ENCODE results near the gene ARFGEF2. TPM values are rescaled to one million over a fixed set of nuclear protein-coding genes. Genes with fewer than 3 reads are reported as not detected.
A peak's percentile ranks its signal among the peaks of the same experiment; 100 is the strongest.

Gene ARFGEF2
- total RNA-seq, 4 donors from 2014 or later, result 25.6 to 41.0 (median 33.5) TPM

DNA sequence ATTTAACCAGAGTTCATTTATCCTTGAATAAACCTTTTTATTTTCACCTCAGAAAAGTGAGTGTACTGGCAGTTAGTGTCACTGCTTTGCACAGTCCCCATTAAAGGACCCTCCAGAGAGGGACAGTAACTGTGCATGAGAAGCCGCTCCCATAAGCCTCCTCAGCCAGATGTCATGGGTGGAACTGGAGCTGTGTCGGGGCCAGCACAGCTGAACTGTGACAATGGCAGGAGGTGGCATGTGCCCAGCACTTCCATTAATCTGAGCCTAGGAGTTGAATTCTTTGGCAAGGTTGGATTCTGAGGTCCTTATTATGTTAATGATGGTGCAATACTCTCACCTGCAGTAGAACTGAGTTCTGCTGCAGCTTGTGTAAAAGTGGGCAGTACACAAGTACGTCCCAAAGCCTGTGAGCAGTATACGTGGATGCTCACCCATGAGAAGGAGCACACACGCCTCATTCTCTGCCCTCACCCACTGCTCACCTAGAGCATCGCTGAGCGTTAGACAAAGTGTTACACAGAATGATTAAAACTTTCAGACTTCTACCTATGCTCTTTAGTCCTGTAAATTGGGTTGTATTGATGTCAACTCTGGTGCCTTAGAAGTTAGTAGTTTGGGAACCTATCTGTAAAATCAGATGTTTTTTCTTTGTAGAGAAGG lies 112.7 kb downstream of the ARFGEF2 start:
- intact Hi-C loops (cut with DNase I; ENCODE audit: low total_unique reads) (no loop called here), in situ Hi-C loops (cut with MboI; ENCODE audit: low sequenced_read_pairs in 4 of 4) (no loop called here)
- DNase-seq (no peak), ATAC-seq (no peak)
- H3K27me3 ChIP-seq, result no peaks in the 10 kb centered on the region
- no peak overlapping the region for H3K4me3 ChIP-seq
- H3K36me3 ChIP-seq, result peaks cover 4 to 38% of the 10 kb centered on the region in 2 donors
- H3K9me3 ChIP-seq, result no peaks in the 10 kb centered on the region
- no peak for TF ChIP-seq POLR2A (IDR thresholded peaks at IDR 0.05)
- TF ChIP-seq, protein P1, sequence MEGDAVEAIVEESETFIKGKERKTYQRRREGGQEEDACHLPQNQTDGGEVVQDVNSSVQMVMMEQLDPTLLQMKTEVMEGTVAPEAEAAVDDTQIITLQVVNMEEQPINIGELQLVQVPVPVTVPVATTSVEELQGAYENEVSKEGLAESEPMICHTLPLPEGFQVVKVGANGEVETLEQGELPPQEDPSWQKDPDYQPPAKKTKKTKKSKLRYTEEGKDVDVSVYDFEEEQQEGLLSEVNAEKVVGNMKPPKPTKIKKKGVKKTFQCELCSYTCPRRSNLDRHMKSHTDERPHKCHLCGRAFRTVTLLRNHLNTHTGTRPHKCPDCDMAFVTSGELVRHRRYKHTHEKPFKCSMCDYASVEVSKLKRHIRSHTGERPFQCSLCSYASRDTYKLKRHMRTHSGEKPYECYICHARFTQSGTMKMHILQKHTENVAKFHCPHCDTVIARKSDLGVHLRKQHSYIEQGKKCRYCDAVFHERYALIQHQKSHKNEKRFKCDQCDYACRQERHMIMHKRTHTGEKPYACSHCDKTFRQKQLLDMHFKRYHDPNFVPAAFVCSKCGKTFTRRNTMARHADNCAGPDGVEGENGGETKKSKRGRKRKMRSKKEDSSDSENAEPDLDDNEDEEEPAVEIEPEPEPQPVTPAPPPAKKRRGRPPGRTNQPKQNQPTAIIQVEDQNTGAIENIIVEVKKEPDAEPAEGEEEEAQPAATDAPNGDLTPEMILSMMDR (IDR thresholded peaks at IDR 0.05 in 4 of 5, conservative IDR thresholded peaks at IDR 0.05 in 1 of 5), result no peak
- no peaks in the 10 kb centered on the region for H3K4me1 ChIP-seq
- no peak overlapping the region for H3K27ac ChIP-seq

DNA sequence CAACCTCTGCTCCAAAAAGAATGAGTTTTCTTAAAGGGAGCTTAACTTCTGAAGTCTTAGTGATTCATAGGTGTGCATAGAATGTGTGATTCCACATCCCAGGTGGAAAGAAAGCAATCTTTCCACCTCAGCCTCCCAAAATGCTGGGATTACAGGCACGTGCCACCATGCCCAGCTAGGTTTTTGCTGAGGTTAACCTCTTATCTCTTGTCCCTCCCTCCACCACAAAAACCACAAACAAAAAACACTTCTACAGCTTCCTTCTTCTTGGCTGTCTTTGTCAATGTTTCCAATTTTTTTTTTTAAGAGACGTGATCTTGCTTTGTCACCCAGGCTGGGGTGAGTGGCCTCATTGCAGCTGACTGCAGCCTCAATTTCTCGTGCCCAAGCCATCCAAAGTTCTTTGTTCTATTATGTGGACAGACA lies 116.5 kb downstream of the ARFGEF2 start:
- peaks cover 2 to 21% of the 10 kb centered on the region in 2 donors for H3K36me3 ChIP-seq
- no peak for TF ChIP-seq POLR2A (IDR thresholded peaks at IDR 0.05)
- TF ChIP-seq, protein P1 (IDR thresholded peaks at IDR 0.05 in 4 of 5, conservative IDR thresholded peaks at IDR 0.05 in 1 of 5), result no peak
- no peak overlapping the region for H3K4me3 ChIP-seq
- in situ Hi-C loops (cut with MboI; ENCODE audit: low sequenced_read_pairs in 4 of 4) (no loop called here), intact Hi-C loops (cut with DNase I; ENCODE audit: low total_unique reads) (no loop called here)
- DNase-seq (no peak), ATAC-seq (no peak)
- no peak overlapping the region for H3K27ac ChIP-seq
- H3K9me3 ChIP-seq, result no peaks in the 10 kb centered on the region
- H3K27me3 ChIP-seq, result no peaks in the 10 kb centered on the region
- H3K4me1 ChIP-seq, result no peaks in the 10 kb centered on the region

DNA sequence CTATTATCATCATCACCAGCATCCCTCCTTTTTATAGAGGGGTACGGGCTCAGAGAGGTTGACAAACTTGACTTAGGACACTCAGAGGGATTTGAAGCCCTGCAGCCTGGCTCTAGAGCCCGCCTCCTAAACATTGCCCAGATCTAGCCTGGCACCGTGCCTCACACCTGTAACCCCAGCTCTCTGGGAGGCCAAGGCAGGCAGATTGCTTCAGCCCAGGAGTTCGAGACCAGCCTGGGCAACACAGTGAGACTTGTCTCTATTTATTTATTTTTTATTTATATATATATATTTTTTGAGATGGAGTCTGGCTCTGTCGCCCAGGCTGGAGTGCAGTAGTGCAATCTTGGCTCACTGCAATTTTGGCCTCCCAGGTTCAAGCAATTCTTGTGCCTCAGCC lies 118.3 kb downstream of the ARFGEF2 start:
- intact Hi-C loops (cut with DNase I; ENCODE audit: low total_unique reads), result no loop called here
- H3K36me3 ChIP-seq, result peaks cover 0 to 4% of the 10 kb centered on the region in 2 donors
- ATAC-seq (no peak), DNase-seq (no peak)
- no peak overlapping the region for H3K4me3 ChIP-seq
- TF ChIP-seq POLR2A (IDR thresholded peaks at IDR 0.05), result no peak
- H3K27ac ChIP-seq, result no peak overlapping the region
- H3K9me3 ChIP-seq, result no peaks in the 10 kb centered on the region
- in situ Hi-C loops (cut with MboI; ENCODE audit: low sequenced_read_pairs in 4 of 4), result no loop called here
- no peaks in the 10 kb centered on the region for H3K27me3 ChIP-seq
- no peaks in the 10 kb centered on the region for H3K4me1 ChIP-seq

DNA sequence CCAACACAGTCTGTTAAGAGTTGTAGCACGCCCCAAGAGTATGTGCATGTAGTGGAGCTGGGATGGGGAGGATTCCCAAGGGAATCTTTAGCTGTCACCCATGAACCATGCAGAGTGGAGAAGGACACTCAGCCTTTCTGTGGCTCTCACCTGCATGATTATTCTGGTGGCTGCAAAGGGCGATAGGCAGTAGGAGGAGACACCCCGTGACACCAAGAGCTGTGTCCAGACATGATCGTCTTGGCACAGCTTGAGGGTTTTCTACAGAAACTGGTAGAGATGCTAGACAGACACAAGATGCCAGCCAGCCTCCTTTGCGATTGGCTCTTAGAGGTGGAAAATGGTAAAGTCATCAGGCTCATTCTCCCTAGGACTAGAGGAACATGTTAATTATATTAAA lies 121.5 kb downstream of the ARFGEF2 start:
- in situ Hi-C loops (cut with MboI; ENCODE audit: low sequenced_read_pairs in 4 of 4), result no loop called here
- Histone ChIP-seq H3K4me1 (peaks cover 11 to 15% of the 10 kb centered on the region in 2 donors), H3K4me3 (no peak overlapping the region), H3K27ac (no peak overlapping the region), H3K9me3 (no peaks in the 10 kb centered on the region), H3K27me3 (no peaks in the 10 kb centered on the region), H3K36me3 (no peaks in the 10 kb centered on the region)
- ATAC-seq (no peak), DNase-seq (no peak)
- intact Hi-C loops (cut with DNase I; ENCODE audit: low total_unique reads), result no loop called here
- no peak for TF ChIP-seq POLR2A (IDR thresholded peaks at IDR 0.05)
- TF ChIP-seq, protein P1 (IDR thresholded peaks at IDR 0.05 in 4 of 5, conservative IDR thresholded peaks at IDR 0.05 in 1 of 5), result no peak

DNA sequence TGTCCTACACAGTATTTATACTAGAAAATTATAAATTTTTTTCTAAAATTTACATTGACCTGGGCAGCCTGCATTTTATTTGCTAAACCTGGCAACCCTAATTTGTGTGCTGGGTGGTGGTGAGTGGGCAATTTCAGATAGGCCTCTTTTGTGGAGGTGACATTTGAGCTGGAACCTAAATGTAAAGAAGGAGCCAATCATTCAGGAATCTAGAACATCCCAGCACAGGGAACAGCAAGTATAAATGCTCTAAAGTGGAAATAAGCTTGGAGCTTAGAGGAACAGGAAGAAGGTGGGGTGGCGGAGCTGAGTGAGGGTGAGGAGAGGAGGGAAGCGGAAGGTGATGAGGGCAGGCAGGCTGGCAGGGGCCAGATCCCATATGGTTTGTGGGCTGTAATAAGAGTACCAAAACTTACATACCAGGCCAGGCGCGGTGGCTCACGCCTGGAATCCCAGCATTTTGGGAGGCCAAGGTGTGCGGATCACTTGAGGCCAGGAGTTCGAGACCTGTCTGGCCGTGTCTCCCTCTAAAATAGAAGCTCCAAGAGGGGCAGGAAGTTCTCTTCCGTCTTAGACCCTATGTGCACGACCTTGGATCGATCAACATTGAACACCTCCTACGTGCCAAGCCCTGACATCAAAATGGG lies 124.1 kb downstream of the ARFGEF2 start:
- Histone ChIP-seq H3K9me3 (no peaks in the 10 kb centered on the region), H3K27me3 (no peaks in the 10 kb centered on the region), H3K4me3 (peak overlapping the region; percentile 73 to 98 (median 84)), H3K27ac (peak overlapping the region; percentile 92 to 97 (median 94)), H3K36me3 (no peaks in the 10 kb centered on the region), H3K4me1 (peaks cover 11 to 19% of the 10 kb centered on the region in 2 donors)
- no peak for TF ChIP-seq POLR2A (IDR thresholded peaks at IDR 0.05)
- TF ChIP-seq, protein P1 (IDR thresholded peaks at IDR 0.05 in 4 of 5, conservative IDR thresholded peaks at IDR 0.05 in 1 of 5), result no peak
- peak; percentile 5 to 33 for DNase-seq
- in situ Hi-C loops (cut with MboI; ENCODE audit: low sequenced_read_pairs in 4 of 4) (no loop called here), intact Hi-C loops (cut with DNase I; ENCODE audit: low total_unique reads) (loop anchor here (1.0 to 5.0 kb wide), 3 partner anchors 87 to 175 kb away; partner anchors contain the start of gene STAU1)
- peak in 1 of 2 donors; percentile 1 for ATAC-seq

All from gastrocnemius medialis (tissue), 4 donors.